ENCODE results near the gene SEMA5A.

The SEMA5A gene

GRCh38 chr5:9316733-9317132, 229.1 kb downstream of the SEMA5A start:
- ChIA-PET POLR2A (no interaction called here), CTCF (interaction anchor here (0.6 to 0.7 kb wide), 2 partner anchors 112 to 409 kb away, joined by 3 read pairs; no protein-coding TSS in a partner anchor)
- TF ChIP-seq FEZF1 (tag by site-specific recombination; IDR thresholded peaks at IDR 0.05) (no peak), SCRT1 (tag by site-specific recombination; IDR thresholded peaks at IDR 0.05; ENCODE audit: borderline replicate concordance) (no peak), ZNF292 (tag by site-specific recombination; IDR thresholded peaks at IDR 0.05; ENCODE audit: borderline replicate concordance, low read depth) (no peak), ZBTB8A (tag by site-specific recombination; IDR thresholded peaks at IDR 0.05) (no peak), ZBTB6 (tag by site-specific recombination; IDR thresholded peaks at IDR 0.05) (no peak), ZNF626 (tag by site-specific recombination; IDR thresholded peaks at IDR 0.05) (no peak)
- Histone ChIP-seq H3K4me1 (ENCODE audit: control insufficient read depth, insufficient read depth, low read length) (no peaks in the 10 kb centered on the region), H3K36me3 (ENCODE audit: control insufficient read depth in 2 of 2, insufficient read depth in 1 of 2, low read length in 2 of 2) (no peaks in the 10 kb centered on the region), H3K27ac (ENCODE audit: extremely low read depth, low read depth, low read length) (no peak overlapping the region), H3K4me3 (ENCODE audit: low read depth, low read length) (no peak overlapping the region), H3K9me3 (ENCODE audit: control insufficient read depth, insufficient read depth, low read depth, low read length) (no peaks in the 10 kb centered on the region)

- ChIA-PET CTCF (interaction anchor here (0.7 kb wide), 1 partner anchor 408 kb away, joined by 3 read pairs; no protein-coding TSS in a partner anchor), POLR2A (no interaction called here)
- Histone ChIP-seq H3K27ac (ENCODE audit: extremely low read depth, low read depth, low read length) (no peak overlapping the region), H3K9me3 (ENCODE audit: control insufficient read depth, insufficient read depth, low read depth, low read length) (no peaks in the 10 kb centered on the region), H3K4me3 (ENCODE audit: low read depth, low read length) (no peak overlapping the region), H3K4me1 (ENCODE audit: control insufficient read depth, insufficient read depth, low read length) (no peaks in the 10 kb centered on the region), H3K36me3 (ENCODE audit: control insufficient read depth in 2 of 2, insufficient read depth in 1 of 2, low read length in 2 of 2) (no peaks in the 10 kb centered on the region)
- TF ChIP-seq ZNF654 (tag by site-specific recombination; IDR thresholded peaks at IDR 0.05; ENCODE audit: low read depth), result no peak
- TF ChIP-seq ZNF701 (tag by site-specific recombination; IDR thresholded peaks at IDR 0.05), result no peak
- TF ChIP-seq ZNF2 (tag by site-specific recombination; IDR thresholded peaks at IDR 0.05), result no peak
- no peak for TF ChIP-seq ZNF221 (tag by site-specific recombination; IDR thresholded peaks at IDR 0.05; ENCODE audit: borderline replicate concordance)
- TF ChIP-seq ZNF362 (tag by site-specific recombination; IDR thresholded peaks at IDR 0.05), result no peak
- TF ChIP-seq SETDB1 (IDR thresholded peaks at IDR 0.05; ENCODE audit: insufficient read length, low read length), result no peak
- TF ChIP-seq ZNF214 (tag by site-specific recombination; IDR thresholded peaks at IDR 0.05; ENCODE audit: borderline replicate concordance), result no peak
- TF ChIP-seq ZNF140 (tag by site-specific recombination; IDR thresholded peaks at IDR 0.05), result no peak
- TF ChIP-seq KLF17 (tag by site-specific recombination; IDR thresholded peaks at IDR 0.05), result no peak
- TF ChIP-seq ZNF184 (tag by site-specific recombination; IDR thresholded peaks at IDR 0.05), result no peak
- TF ChIP-seq ZBTB20 (tag by site-specific recombination; IDR thresholded peaks at IDR 0.05), result no peak
- TF ChIP-seq ZNF24 (tag by site-specific recombination; IDR thresholded peaks at IDR 0.05), result no peak
- no peak for TF ChIP-seq ZNF658 (tag by site-specific recombination; IDR thresholded peaks at IDR 0.05)
Measured at GRCh38 chr5:9316041-9316440, 229.8 kb downstream of the SEMA5A start.

GRCh38 chr5:9314558-9314957, 231.3 kb downstream of the SEMA5A start:
- Histone ChIP-seq H3K27ac (ENCODE audit: extremely low read depth, low read depth, low read length) (no peak overlapping the region), H3K4me3 (ENCODE audit: low read depth, low read length) (no peak overlapping the region), H3K4me1 (ENCODE audit: control insufficient read depth, insufficient read depth, low read length) (no peaks in the 10 kb centered on the region), H3K36me3 (ENCODE audit: control insufficient read depth in 2 of 2, insufficient read depth in 1 of 2, low read length in 2 of 2) (no peaks in the 10 kb centered on the region), H3K9me3 (ENCODE audit: control insufficient read depth, insufficient read depth, low read depth, low read length) (no peaks in the 10 kb centered on the region)
- POLR2A ChIA-PET, result no interaction called here
- CTCF ChIA-PET, result no interaction called here
- TF ChIP-seq SETDB1 (IDR thresholded peaks at IDR 0.05; ENCODE audit: insufficient read length, low read length), result no peak
- TF ChIP-seq ZBTB20 (tag by site-specific recombination; IDR thresholded peaks at IDR 0.05), result no peak
- no peak for TF ChIP-seq PRDM1 (tag by site-specific recombination; IDR thresholded peaks at IDR 0.05)
- TF ChIP-seq ZNF513 (tag by site-specific recombination; IDR thresholded peaks at IDR 0.05), result no peak
- no peak for TF ChIP-seq KLF17 (tag by site-specific recombination; IDR thresholded peaks at IDR 0.05)
- no peak for TF ChIP-seq TSHZ1 (tag by site-specific recombination; IDR thresholded peaks at IDR 0.05; ENCODE audit: borderline replicate concordance)
- no peak for TF ChIP-seq ZNF221 (tag by site-specific recombination; IDR thresholded peaks at IDR 0.05; ENCODE audit: borderline replicate concordance)
